Chondrocyte (in vitro differentiated cells): Measurements from ENCODE around the gene TPRG1. TPM values are rescaled to one million over a fixed set of nuclear protein-coding genes. Genes with fewer than 3 reads are reported as not detected.
"Not testable (repeated sequence)": the region's sequence is repeated elsewhere in the genome, so short reads cannot be mapped to it uniquely, and the experiment has no call there.

Experiments
- DNase-seq: peaks from one replicate; pipeline ENCODE4 v3.0.0; 2021; ENCODE audit warnings: mixed read lengths, low spot score
- H3K27ac Mint-ChIP-seq: one replicate; pipeline ENCODE4 v1.8.0; 2021; ENCODE audit warnings: mild to moderate bottlenecking, moderate library complexity, mixed read lengths; ENCODE audit not compliant: unreplicated experiment
- H3K27me3 Mint-ChIP-seq: 2 replicates; pipeline ENCODE4 v1.8.0; 2021; ENCODE audit warnings: low read depth, mixed read lengths
- H3K36me3 Mint-ChIP-seq: 2 replicates; pipeline ENCODE4 v1.8.0; 2021; ENCODE audit warnings: low read depth, mixed read lengths
- H3K4me1 Mint-ChIP-seq: 2 replicates; pipeline ENCODE4 v1.8.0; 2021; ENCODE audit warnings: low read depth, mild to moderate bottlenecking, mixed read lengths
- H3K4me3 Mint-ChIP-seq: one replicate; pipeline ENCODE4 v1.8.0; 2021; ENCODE audit warnings: mild to moderate bottlenecking, moderate library complexity, mixed read lengths; ENCODE audit not compliant: unreplicated experiment
- H3K9me3 Mint-ChIP-seq: 2 replicates; pipeline ENCODE4 v1.8.0; 2021; ENCODE audit warnings: low read depth, mixed read lengths
- CTCF ChIP-seq: fragments of 200-600 bp; sonication (generic); IDR thresholded peaks from 2 replicates; pipeline ENCODE4 v1.5.0; 2021; ENCODE audit warnings: antibody characterized with exemption, mild to moderate bottlenecking, moderate library complexity
- total RNA-seq: library from RNA; stranded (reverse); gene quantifications from 3 replicates; pipeline ENCODE4 v1.2.1, GENCODE V29; 2021

Gene TPRG1
- total RNA-seq, 1 donor from 2014 or later, result 1.3 TPM

- DNase-seq, result no peak
- H3K9me3 Mint-ChIP-seq, result no peaks in the 10 kb centered on the region
- H3K4me1 Mint-ChIP-seq, result peaks cover 25% of the 10 kb centered on the region
- peaks cover 12% of the 10 kb centered on the region for H3K27me3 Mint-ChIP-seq
- H3K4me3 Mint-ChIP-seq, result no peak overlapping the region
- no peaks in the 10 kb centered on the region for H3K36me3 Mint-ChIP-seq
- no peak overlapping the region for H3K27ac Mint-ChIP-seq
- no peak for TF ChIP-seq CTCF
These were observed 153.7 kb downstream of the TPRG1 start for GRCh38 chr3:189325454-189325853.

DNA sequence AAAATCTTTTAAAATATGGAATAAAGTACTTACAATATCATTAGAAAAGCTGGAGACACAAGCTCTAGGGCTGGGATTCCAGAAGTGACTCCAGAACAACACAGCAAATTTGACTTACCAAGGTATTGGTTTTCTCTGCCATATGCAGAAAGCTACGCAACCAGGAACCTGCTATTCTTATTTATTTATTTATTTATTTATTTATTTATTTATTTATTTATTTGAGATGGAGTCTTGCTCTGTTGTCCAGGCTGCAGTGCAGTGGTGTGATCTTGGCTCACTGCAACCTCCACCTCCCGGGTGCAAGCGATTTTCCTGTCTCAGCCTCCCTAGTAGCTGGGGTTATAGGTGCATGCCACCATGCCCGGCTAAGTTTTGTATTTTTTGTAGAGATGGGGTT lies 157.9 kb downstream of the TPRG1 start:
- H3K9me3 Mint-ChIP-seq, DNase-seq, H3K4me1 Mint-ChIP-seq, H3K4me3 Mint-ChIP-seq, H3K36me3 Mint-ChIP-seq, H3K27ac Mint-ChIP-seq: not testable (repeated sequence)
- peaks cover 21% of the 10 kb centered on the region for H3K27me3 Mint-ChIP-seq

DNA sequence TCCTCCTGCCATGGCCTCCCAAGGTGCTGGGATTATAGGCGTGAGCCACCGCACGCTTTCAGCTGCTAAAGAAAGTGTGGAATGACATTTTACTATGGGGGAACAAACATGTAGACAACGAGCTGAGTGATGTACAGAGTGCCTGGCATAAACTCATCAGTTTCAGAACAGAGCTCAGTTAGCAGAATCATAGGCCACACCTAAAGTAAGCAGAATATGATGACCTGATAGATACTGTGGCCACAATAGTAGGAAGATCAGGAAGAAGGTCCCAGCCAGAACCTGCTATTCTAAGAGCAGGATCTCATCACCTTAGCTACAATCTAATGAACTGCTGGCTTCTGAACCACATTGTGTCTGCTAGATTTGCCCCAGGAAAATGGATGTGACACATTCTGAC lies 158.3 kb downstream of the TPRG1 start:
- Mint-ChIP-seq H3K4me3 (no peak overlapping the region), H3K36me3 (no peaks in the 10 kb centered on the region), H3K27me3 (peaks cover 21% of the 10 kb centered on the region), H3K9me3 (no peaks in the 10 kb centered on the region), H3K27ac (no peak overlapping the region), H3K4me1 (peaks cover 5% of the 10 kb centered on the region)
- TF ChIP-seq CTCF, result no peak
- DNase-seq, result no peak

DNA sequence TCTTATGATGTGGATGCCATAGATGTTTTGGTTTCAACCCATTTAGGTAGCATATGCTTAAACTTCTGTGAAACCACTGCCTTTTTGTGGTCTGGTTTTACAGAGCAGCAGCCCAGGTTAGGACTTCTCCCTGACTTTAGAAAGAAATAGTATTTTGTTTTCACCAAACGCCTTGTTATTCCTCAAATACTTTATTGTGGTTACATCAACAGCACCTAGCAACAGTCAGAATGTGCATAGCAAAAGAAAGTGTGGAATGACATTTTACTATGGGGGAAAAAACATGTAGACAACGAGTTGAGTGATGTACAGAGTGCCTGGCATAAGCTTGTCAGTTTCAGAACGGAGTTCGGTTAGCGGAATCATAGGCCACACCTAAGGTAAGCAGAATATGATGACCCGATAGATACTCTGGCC lies 159.2 kb downstream of the TPRG1 start:
- Mint-ChIP-seq H3K4me3 (no peak overlapping the region), H3K36me3 (no peaks in the 10 kb centered on the region), H3K27ac (no peak overlapping the region), H3K27me3 (peaks cover 24% of the 10 kb centered on the region), H3K9me3 (no peaks in the 10 kb centered on the region), H3K4me1 (no peaks in the 10 kb centered on the region)
- DNase-seq, result no peak
- TF ChIP-seq CTCF, result no peak

GRCh38 chr3:189334064-189334920 lies 162.5 kb downstream of the TPRG1 start:
- TF ChIP-seq CTCF, result no peak
- Mint-ChIP-seq H3K4me3 (no peak overlapping the region), H3K36me3 (no peaks in the 10 kb centered on the region), H3K27ac (no peak overlapping the region), H3K27me3 (peaks cover 17% of the 10 kb centered on the region), H3K4me1 (no peaks in the 10 kb centered on the region), H3K9me3 (peaks cover 9% of the 10 kb centered on the region)
- no peak for DNase-seq

- Mint-ChIP-seq H3K27ac (no peak overlapping the region), H3K9me3 (peaks cover 9% of the 10 kb centered on the region)
These were observed 165.9 kb downstream of the TPRG1 start for GRCh38 chr3:189337673-189338091.

More at GRCh38 chr3:189337673-189338091, 165.9 kb downstream of the TPRG1 start:
- no peak for DNase-seq
- Mint-ChIP-seq H3K4me1 (no peaks in the 10 kb centered on the region), H3K36me3 (no peaks in the 10 kb centered on the region), H3K27me3 (peaks cover 23% of the 10 kb centered on the region), H3K4me3 (no peak overlapping the region)
- no peak for TF ChIP-seq CTCF
